ENCODE measurements around the gene KMT5C.
A peak's percentile ranks its signal among the peaks of the same experiment; 100 is the strongest.

The KMT5C gene

DNA sequence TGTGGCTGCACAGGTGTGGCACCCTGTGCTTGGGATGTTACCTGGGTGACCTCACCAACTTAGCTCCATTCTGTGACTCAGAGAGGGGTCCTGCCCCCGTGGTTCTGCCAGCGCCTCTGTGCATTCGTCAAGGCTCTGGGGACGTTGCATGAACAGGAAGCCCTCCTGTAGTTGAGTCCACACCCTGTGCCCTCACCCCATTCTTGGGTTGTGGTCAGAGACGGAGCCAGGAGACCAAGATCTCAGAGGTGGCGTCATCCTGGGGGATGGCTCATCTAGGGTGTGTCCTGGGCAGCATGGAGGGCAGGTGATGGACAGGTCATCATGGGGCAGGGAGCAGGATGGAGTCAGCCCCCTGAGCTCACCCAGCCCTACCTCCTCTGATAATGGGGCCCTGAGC, 12.4 kb downstream of the KMT5C start:
- H3K27me3 ChIP-seq (ENCODE audit: insufficient read depth, insufficient read length): peaks cover 46% of the 10 kb centered on the region
- no peak for DNase-seq (ENCODE audit: low read depth, low spot score)

DNA sequence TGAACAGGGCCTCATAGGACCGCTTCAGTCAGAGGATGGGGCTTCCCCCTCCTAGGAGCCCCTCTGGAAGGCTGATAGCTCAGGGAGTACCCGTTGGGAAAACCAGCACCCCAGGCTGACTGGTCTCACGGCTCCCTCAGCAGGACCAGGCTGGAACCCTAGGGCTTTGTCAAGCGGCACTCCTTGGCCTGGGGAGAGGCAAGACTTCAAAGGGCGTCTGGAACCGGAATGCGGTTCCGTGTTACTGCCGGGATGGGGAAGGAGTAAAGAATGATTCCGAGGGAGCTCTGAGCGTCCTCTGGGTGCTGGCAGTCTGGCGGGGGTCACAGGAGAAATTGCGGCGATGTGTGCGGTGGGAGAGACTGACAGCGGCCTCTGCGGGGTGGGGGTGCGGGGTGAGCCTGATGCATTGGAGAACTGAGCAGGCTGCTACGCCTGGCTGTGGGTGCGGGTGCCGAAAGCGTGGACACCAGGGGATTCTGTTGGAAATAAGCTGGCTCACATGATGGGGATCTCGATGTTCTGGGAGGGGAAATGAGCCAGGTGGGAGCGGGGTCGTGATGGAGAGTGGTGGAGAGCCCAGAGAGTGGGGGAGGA, 13.0 kb downstream of the KMT5C start:
- Histone ChIP-seq H3K9ac (ENCODE audit: insufficient read length, low read depth) (no peak overlapping the region), H3K4me1 (ENCODE audit: insufficient read depth, insufficient read length) (peaks cover 22% of the 10 kb centered on the region), H3K27me3 (ENCODE audit: insufficient read depth, insufficient read length) (peaks cover 51% of the 10 kb centered on the region), H3K36me3 (ENCODE audit: insufficient read depth, insufficient read length, low read length) (peaks cover 3% of the 10 kb centered on the region), H3K9me3 (ENCODE audit: insufficient read depth, low read length) (no peaks in the 10 kb centered on the region), H3K4me3 (ENCODE audit: insufficient read length, low read depth) (no peak overlapping the region)
- TF ChIP-seq SUZ12 (IDR thresholded peaks at IDR 0.05; ENCODE audit: extremely low read depth, insufficient read depth, insufficient read length): no peak
- TF ChIP-seq ZNF274 (IDR thresholded peaks at IDR 0.05; ENCODE audit: low read depth, low read length): no peak
- no peak for TF ChIP-seq YY1 (IDR thresholded peaks at IDR 0.05; ENCODE audit: insufficient read depth, insufficient read length)
- DNase-seq (ENCODE audit: low read depth, low spot score): no peak

More for the DNA sequence above, 12.4 kb downstream of the KMT5C start:
- Histone ChIP-seq H3K4me1 (ENCODE audit: insufficient read depth, insufficient read length) (peaks cover 23% of the 10 kb centered on the region), H3K4me3 (ENCODE audit: insufficient read length, low read depth) (no peak overlapping the region), H3K36me3 (ENCODE audit: insufficient read depth, insufficient read length, low read length) (peaks cover 6% of the 10 kb centered on the region), H3K9ac (ENCODE audit: insufficient read length, low read depth) (no peak overlapping the region), H3K9me3 (ENCODE audit: insufficient read depth, low read length) (no peaks in the 10 kb centered on the region)
- TF ChIP-seq SUZ12 (IDR thresholded peaks at IDR 0.05; ENCODE audit: extremely low read depth, insufficient read depth, insufficient read length): no peak
- TF ChIP-seq ZNF274 (IDR thresholded peaks at IDR 0.05; ENCODE audit: low read depth, low read length): no peak
- no peak for TF ChIP-seq YY1 (IDR thresholded peaks at IDR 0.05; ENCODE audit: insufficient read depth, insufficient read length)

DNA sequence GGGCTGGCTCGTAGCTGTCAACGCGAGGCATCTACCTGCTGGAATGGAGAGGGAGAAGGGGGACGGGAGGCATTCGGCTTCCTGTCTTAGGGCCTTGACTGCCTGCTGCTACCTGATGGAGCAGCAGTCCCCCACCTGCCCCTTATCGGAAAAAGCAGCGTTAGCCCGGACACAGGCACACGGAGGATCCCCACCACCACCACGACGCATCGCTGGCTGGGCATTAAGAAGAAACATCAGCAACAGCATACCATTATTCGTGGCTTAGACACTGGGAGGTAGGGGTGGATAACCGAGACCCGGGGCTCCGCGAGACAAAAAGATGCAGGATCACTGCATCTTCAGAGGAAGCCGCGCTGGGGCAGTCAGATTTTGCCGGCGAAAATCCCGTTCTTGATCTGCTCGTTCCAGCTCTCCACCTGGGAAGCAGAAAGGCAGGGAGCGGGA, 13.7 kb downstream of the KMT5C start:
- peak overlapping the region; percentile 77 for H3K9ac ChIP-seq (ENCODE audit: insufficient read length, low read depth)
- no peak for DNase-seq (ENCODE audit: low read depth, low spot score)
- peaks cover 15% of the 10 kb centered on the region for H3K4me1 ChIP-seq (ENCODE audit: insufficient read depth, insufficient read length)
- TF ChIP-seq YY1 (IDR thresholded peaks at IDR 0.05; ENCODE audit: insufficient read depth, insufficient read length): no peak
- no peak for TF ChIP-seq SUZ12 (IDR thresholded peaks at IDR 0.05; ENCODE audit: extremely low read depth, insufficient read depth, insufficient read length)
- TF ChIP-seq ZNF274 (IDR thresholded peaks at IDR 0.05; ENCODE audit: low read depth, low read length): no peak
- H3K4me3 ChIP-seq (ENCODE audit: insufficient read length, low read depth): peak overlapping the region; percentile 57
- H3K27me3 ChIP-seq (ENCODE audit: insufficient read depth, insufficient read length): peaks cover 52% of the 10 kb centered on the region
- H3K9me3 ChIP-seq (ENCODE audit: insufficient read depth, low read length): no peaks in the 10 kb centered on the region
- peaks cover 3% of the 10 kb centered on the region for H3K36me3 ChIP-seq (ENCODE audit: insufficient read depth, insufficient read length, low read length)

DNA sequence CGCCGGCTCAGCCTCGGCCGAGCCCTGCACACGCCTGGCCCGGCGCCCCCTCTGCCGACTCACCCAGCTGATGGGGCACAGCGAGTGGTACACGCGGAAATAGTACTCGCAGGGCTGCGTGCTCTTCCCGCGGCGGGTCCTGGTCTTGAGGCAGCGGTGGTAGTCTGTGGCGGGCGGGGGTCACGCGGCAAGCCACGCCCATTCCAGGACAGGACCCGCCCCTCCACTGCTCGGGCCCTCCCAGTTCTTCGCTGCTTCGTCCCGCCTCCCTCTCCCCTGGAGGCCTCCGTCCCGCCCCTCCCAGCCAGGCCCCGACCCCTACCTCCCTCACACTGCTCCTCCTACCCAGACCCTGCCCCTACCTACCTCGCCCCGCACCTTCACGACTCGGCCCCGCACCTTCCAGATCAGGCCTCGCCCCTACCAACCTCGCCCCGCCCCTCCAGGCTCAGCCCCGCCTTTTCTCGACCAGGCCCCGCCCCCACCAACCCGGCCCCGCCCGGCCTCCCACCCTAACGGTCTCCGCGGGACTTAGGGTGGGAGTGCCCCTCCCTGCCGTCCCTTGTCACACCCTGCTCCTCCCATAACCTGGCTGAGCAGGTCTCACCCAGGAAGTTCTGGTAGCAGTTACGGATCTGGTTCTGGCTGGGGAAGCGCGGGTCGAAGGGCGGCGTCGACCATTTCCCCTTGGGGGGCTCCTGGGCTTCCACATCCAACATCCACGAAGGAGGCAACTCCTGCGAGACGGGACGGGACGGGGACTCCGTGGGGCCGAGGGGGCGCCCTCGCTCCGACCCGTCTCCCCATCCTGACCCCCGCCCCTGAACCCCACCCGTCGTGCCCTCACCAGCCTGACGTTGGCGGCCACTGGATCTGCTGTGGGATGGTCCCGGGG, 14.4 kb downstream of the KMT5C start:
- no peaks in the 10 kb centered on the region for H3K9me3 ChIP-seq (ENCODE audit: insufficient read depth, low read length)
- DNase-seq (ENCODE audit: low read depth, low spot score): peak; percentile 28
- peaks cover 3% of the 10 kb centered on the region for H3K36me3 ChIP-seq (ENCODE audit: insufficient read depth, insufficient read length, low read length)
- H3K4me1 ChIP-seq (ENCODE audit: insufficient read depth, insufficient read length): peaks cover 13% of the 10 kb centered on the region
- peak overlapping the region; percentile 77 for H3K9ac ChIP-seq (ENCODE audit: insufficient read length, low read depth)
- H3K4me3 ChIP-seq (ENCODE audit: insufficient read length, low read depth): peak overlapping the region; percentile 57
- no peak for TF ChIP-seq ZNF274 (IDR thresholded peaks at IDR 0.05; ENCODE audit: low read depth, low read length)
- peaks cover 58% of the 10 kb centered on the region for H3K27me3 ChIP-seq (ENCODE audit: insufficient read depth, insufficient read length)

DNA sequence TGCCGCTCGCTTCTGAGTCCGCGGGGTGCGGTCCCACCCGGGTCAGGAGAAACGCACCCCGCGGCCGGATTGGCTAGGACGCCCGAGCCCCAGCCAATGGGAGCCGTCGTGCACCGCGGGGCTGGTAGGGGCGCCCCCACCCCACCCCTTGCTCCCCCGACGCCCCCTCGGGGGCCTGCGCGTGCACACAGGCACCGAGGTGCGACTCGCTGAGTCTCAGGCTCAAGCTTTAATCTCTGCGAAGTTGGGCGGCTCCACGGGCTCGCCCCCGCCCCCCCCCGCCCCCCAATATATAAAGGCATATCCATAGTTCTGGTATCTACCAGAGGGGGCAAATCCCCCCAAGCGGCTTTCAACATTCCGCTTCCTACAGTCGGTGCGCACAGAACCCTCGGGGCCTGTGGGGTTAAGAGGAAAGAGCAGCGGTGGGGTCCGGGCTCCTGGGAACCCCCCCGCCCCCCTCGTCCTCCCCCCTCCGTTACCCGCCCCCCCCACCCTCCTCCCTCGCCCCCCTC, 15.1 kb downstream of the KMT5C start, which contains the start of gene COX6B2:
Gene COX6B2 (minus strand): TSS at position 22 of the 515 bp plus-strand sequence. CDS start 198 bp downstream, outside the sequence.
- Histone ChIP-seq H3K4me1 (ENCODE audit: insufficient read depth, insufficient read length) (peaks cover 11% of the 10 kb centered on the region), H3K36me3 (ENCODE audit: insufficient read depth, insufficient read length, low read length) (peaks cover 3% of the 10 kb centered on the region), H3K27me3 (ENCODE audit: insufficient read depth, insufficient read length) (peaks cover 59% of the 10 kb centered on the region), H3K9me3 (ENCODE audit: insufficient read depth, low read length) (no peaks in the 10 kb centered on the region), H3K9ac (ENCODE audit: insufficient read length, low read depth) (peak within 1 kb of the TSS; percentile 77), H3K4me3 (ENCODE audit: insufficient read length, low read depth) (peak within 1 kb of the TSS; percentile 57)
- TF ChIP-seq YY1 (IDR thresholded peaks at IDR 0.05; ENCODE audit: insufficient read depth, insufficient read length) (no peak), ZNF274 (IDR thresholded peaks at IDR 0.05; ENCODE audit: low read depth, low read length) (no peak), SUZ12 (IDR thresholded peaks at IDR 0.05; ENCODE audit: extremely low read depth, insufficient read depth, insufficient read length) (no peak)
- DNase-seq (ENCODE audit: low read depth, low spot score): no peak

DNA sequence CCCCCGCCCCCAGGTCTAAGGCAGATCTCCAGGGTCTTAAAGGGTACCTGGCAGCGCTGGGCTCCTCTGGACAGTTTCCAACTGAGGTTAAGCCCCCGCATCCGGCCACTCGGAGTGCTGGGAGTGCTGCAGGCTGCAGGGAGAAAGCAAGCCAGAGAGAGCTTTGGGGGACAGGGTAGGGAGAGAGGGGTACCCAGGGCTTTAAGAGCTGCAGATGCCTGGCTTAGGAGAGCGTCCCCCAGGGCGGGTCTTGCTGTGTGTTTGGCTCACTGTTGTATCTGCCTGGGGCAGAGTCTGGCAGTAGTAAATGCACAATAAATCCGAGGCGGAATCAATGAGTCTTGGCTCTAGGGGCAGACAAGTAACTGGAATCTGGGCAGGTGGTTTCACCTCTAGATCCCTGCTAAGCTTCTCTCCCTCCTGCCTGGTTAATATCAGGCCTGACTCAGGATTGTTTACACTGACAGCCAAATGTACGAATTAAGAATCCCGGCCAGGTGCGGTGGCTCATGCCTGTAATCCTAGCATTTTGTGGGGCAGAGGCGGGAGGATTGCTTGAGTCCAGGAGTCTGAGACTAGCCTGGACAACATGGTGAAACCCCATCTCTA, 15.6 kb downstream of the KMT5C start:
- TF ChIP-seq ZNF274 (IDR thresholded peaks at IDR 0.05; ENCODE audit: low read depth, low read length) (no peak), YY1 (IDR thresholded peaks at IDR 0.05; ENCODE audit: insufficient read depth, insufficient read length) (no peak), SUZ12 (IDR thresholded peaks at IDR 0.05; ENCODE audit: extremely low read depth, insufficient read depth, insufficient read length) (no peak)
- DNase-seq (ENCODE audit: low read depth, low spot score): no peak
- Histone ChIP-seq H3K9me3 (ENCODE audit: insufficient read depth, low read length) (no peaks in the 10 kb centered on the region), H3K36me3 (ENCODE audit: insufficient read depth, insufficient read length, low read length) (no peaks in the 10 kb centered on the region), H3K27me3 (ENCODE audit: insufficient read depth, insufficient read length) (peaks cover 59% of the 10 kb centered on the region), H3K4me3 (ENCODE audit: insufficient read length, low read depth) (no peak overlapping the region), H3K4me1 (ENCODE audit: insufficient read depth, insufficient read length) (peaks cover 8% of the 10 kb centered on the region), H3K9ac (ENCODE audit: insufficient read length, low read depth) (peak overlapping the region; percentile 32)

Measured in NT2/D1 (cell line).